ENCODE measurements around the gene PHLDA2. TPM values are rescaled to one million over a fixed set of nuclear protein-coding genes. Genes with fewer than 3 reads are reported as not detected.

The PHLDA2 gene
- total RNA-seq, 4 donors from 2014 or later: 7.0 to 26.4 (median 18.2) TPM

DNA sequence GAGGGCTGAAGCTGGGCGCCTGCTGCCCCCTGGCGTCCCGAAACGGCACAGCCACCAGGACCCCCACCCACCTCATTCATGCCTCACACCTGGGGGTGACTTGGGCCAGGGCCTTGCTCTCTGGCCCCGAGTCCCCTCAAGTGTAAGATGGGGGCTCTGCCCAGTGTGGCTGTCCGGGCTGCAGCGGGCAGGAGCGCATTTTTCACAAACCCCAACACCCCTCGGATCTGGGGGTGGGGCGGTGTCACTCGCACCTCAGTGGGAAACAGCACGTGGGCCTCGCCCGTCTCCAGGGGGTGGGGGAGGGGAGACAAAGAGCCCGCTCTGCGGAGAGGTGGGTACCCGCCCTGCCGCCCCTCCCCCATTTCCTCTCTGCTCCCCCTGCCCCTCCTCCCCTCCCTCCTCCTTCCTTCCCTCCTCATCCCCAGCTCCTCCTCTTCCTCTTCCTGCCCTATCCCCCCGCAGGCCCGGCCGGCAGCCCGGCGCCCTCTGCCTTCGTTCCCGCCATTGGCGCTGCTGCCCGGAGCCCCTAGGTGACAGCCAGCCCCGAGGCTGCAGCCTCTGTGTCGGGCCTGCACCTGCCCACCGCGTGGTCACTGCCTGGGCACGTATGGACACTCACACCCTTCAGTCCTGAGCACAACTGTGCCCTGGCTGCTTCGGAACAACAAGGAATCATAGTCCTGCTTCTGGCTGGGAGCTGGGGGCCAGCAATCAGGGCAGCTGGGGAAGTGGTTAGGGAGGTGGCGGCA, 36.8 kb downstream of the PHLDA2 start:
- H3K4me1 ChIP-seq: peaks cover 30% of the 10 kb centered on the region
- peak overlapping the region; percentile 49 for H3K4me3 ChIP-seq
- H3K27ac ChIP-seq: peak overlapping the region; percentile 3
- H3K27me3 ChIP-seq: no peaks in the 10 kb centered on the region
- TF ChIP-seq POLR2AphosphoS5 (IDR thresholded peaks at IDR 0.05): no peak
- TF ChIP-seq, protein P1, sequence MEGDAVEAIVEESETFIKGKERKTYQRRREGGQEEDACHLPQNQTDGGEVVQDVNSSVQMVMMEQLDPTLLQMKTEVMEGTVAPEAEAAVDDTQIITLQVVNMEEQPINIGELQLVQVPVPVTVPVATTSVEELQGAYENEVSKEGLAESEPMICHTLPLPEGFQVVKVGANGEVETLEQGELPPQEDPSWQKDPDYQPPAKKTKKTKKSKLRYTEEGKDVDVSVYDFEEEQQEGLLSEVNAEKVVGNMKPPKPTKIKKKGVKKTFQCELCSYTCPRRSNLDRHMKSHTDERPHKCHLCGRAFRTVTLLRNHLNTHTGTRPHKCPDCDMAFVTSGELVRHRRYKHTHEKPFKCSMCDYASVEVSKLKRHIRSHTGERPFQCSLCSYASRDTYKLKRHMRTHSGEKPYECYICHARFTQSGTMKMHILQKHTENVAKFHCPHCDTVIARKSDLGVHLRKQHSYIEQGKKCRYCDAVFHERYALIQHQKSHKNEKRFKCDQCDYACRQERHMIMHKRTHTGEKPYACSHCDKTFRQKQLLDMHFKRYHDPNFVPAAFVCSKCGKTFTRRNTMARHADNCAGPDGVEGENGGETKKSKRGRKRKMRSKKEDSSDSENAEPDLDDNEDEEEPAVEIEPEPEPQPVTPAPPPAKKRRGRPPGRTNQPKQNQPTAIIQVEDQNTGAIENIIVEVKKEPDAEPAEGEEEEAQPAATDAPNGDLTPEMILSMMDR (IDR thresholded peaks at IDR 0.05): peak; percentile 55 to 85
- WGBS: 10% methylated on average over 18 of the region's 34 CpGs
- H3K36me3 ChIP-seq: no peaks in the 10 kb centered on the region
- DNase-seq (ENCODE audit: low spot score in 2 of 2): no peak
- H3K9me3 ChIP-seq: no peaks in the 10 kb centered on the region

DNA sequence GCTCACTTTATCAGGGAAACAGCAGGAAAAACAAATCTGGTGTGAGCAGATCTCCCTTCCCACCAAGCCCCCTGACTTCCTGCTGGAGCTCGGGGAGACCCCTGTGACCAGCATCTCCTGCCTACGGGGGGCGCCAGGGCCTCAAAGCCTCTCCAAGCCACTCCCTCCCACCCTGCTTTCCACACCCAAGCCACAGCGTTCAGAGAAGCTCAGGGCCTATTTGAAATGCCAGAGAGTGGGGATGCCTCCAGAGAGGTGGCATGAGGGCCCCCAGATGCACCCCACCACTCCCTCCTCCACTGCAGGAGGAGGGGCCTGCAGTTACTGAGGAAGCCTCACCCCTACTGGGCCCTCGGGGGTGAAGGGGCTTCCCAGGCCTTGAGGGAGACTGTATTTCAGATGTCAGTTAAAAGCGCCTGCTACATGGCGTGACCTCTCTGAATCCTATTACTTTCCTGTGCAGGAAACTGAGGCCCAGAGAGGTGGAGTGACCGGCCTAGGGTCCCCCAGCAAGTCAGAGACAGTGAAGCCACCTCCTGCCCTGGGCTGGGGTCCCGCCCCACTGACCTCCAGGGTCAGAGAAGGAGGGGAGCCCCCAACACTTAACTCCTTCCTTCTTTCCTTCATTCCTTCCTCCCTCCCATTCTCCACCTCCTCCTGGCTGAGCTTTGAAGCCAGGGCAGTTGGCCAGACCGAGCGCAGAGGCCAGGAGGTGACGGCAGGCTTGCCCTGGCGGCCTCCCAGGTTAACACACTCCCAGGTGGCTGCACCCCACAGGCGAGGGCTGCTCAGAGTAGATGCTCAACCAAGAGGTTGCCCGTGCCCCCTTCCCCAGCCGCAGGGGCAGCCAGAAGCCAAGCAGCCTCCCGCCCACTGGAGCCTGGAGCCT, 37.6 kb downstream of the PHLDA2 start:
- TF ChIP-seq POLR2A (IDR thresholded peaks at IDR 0.05) (no peak), POLR2AphosphoS5 (IDR thresholded peaks at IDR 0.05) (no peak), EP300 (IDR thresholded peaks at IDR 0.05) (no peak)
- TF ChIP-seq, protein P1 (IDR thresholded peaks at IDR 0.05): no peak
- no peaks in the 10 kb centered on the region for H3K9me3 ChIP-seq
- 49% methylated on average over 14 of the region's 17 CpGs for WGBS
- H3K4me1 ChIP-seq: peaks cover 36% of the 10 kb centered on the region
- H3K36me3 ChIP-seq: no peaks in the 10 kb centered on the region
- DNase-seq (ENCODE audit: low spot score in 2 of 2): no peak
- H3K4me3 ChIP-seq: peak overlapping the region; percentile 49
- H3K27ac ChIP-seq: peak overlapping the region; percentile 3
- H3K27me3 ChIP-seq: no peaks in the 10 kb centered on the region

DNA sequence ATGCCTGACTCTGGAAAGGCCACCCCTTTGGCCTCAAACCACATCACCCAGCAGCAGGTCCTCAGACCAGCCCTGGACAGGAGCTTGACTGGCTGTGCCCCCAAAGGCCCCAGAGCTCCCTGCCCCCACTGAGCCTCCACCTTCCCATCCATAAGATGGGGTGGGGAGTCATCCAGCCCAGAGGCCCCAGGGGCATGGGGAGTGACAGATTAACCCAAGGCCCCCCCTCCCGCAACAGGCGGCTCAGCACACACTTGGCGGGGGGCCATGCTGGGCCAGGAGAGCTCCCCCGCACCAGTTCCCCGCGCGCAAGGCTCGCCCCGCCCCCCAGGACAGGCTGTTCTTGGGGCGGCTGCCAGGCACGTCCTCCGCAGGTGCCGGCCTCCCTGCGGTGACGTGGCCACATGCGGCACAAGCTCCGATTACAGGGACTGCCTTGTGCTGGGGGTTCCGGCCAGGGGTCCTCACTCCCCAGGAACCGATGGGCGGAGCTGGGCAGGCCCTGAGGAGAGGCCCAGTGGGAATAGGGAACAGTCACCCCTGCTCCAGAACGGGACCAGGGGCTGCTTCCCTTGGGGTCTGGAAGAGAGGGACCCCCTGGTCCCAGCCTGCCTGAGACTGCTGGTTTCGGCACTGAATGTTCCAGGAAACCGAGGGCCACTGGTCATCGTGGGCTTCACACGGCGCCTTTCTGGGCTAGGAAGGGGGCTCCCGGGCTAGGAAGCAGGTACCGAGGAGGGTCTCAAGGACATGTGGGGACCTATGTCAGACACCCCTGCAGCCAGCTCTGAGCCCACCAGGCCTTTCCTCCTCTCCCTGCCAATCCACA, 38.5 kb downstream of the PHLDA2 start:
- DNase-seq (ENCODE audit: low spot score in 2 of 2): no peak
- no CpG with 5 or more reads among the region's 28 CpGs for WGBS
- no peak overlapping the region for H3K27ac ChIP-seq

DNA sequence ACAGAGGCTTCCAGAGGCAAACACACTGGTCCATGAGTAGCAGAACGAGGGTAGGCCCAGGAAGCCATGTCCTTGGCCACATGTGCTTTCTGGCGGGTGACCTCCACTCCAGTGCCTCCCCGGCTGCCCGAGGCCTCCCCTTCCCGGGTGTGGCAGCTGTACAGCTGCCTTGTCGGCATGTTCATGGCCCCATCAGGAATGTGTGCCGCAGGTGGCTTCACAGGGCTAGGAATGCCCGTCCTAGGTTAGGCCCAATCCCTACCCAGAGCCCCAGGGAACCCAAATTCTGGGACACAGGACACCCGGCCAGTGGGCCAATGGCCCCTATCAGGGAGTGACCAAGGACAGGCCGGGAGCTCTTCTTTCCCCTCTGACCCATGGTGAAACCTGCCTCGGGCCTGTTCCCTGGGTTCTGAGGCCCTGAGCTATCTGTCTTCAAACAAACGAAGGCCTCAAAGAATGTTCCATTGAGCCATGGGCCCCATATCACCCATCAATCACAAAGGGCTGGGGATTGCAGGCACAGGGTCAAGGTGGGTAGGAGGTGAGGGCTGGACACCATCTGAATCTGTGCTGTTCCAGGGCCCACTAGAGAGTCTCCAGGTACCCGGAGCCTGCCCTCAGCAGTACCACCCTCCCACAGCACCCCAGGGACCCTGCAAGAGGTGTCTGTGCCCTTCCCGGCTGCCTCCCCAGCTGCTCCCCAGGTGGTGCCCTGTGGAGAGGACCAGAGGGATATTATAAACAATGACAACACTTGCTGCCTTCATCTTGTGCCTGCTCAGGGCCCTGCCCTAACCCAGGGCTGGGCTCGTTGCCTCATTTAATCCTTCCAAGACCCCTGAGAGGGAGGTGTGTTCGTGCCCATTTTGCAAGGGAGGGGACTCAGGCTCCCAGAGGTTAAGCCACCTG, 39.6 kb downstream of the PHLDA2 start:
- Histone ChIP-seq H3K4me3 (no peak overlapping the region), H3K36me3 (no peaks in the 10 kb centered on the region), H3K9me3 (no peaks in the 10 kb centered on the region), H3K4me1 (peaks cover 51% of the 10 kb centered on the region), H3K27ac (no peak overlapping the region), H3K27me3 (no peaks in the 10 kb centered on the region)
- no peak for DNase-seq (ENCODE audit: low spot score in 2 of 2)
- no CpG with 5 or more reads among the region's 16 CpGs for WGBS
- TF ChIP-seq POLR2A (IDR thresholded peaks at IDR 0.05): no peak
- no peak for TF ChIP-seq EP300 (IDR thresholded peaks at IDR 0.05)
- TF ChIP-seq, protein P1 (IDR thresholded peaks at IDR 0.05): no peak
- no peak for TF ChIP-seq POLR2AphosphoS5 (IDR thresholded peaks at IDR 0.05)

More for the DNA sequence above, 38.5 kb downstream of the PHLDA2 start:
- H3K36me3 ChIP-seq: no peaks in the 10 kb centered on the region
- no peak overlapping the region for H3K4me3 ChIP-seq
- H3K9me3 ChIP-seq: no peaks in the 10 kb centered on the region
- H3K4me1 ChIP-seq: peaks cover 43% of the 10 kb centered on the region
- H3K27me3 ChIP-seq: no peaks in the 10 kb centered on the region
- TF ChIP-seq POLR2A (IDR thresholded peaks at IDR 0.05) (no peak), EP300 (IDR thresholded peaks at IDR 0.05) (peak; percentile 91)

Measured in suprapubic skin (tissue), 4 donors.